CMK (cell line): ENCODE data around the gene EIPR1.
"Not testable (repeated sequence)": the region's sequence is repeated elsewhere in the genome, so short reads cannot be mapped to it uniquely, and the experiment has no call there.

Experiments used
- DNase-seq: peaks from one replicate; pipeline ENCODE4 v3.0.0-alpha.2; 2010; ENCODE audit warnings: low read depth

The EIPR1 gene

DNA sequence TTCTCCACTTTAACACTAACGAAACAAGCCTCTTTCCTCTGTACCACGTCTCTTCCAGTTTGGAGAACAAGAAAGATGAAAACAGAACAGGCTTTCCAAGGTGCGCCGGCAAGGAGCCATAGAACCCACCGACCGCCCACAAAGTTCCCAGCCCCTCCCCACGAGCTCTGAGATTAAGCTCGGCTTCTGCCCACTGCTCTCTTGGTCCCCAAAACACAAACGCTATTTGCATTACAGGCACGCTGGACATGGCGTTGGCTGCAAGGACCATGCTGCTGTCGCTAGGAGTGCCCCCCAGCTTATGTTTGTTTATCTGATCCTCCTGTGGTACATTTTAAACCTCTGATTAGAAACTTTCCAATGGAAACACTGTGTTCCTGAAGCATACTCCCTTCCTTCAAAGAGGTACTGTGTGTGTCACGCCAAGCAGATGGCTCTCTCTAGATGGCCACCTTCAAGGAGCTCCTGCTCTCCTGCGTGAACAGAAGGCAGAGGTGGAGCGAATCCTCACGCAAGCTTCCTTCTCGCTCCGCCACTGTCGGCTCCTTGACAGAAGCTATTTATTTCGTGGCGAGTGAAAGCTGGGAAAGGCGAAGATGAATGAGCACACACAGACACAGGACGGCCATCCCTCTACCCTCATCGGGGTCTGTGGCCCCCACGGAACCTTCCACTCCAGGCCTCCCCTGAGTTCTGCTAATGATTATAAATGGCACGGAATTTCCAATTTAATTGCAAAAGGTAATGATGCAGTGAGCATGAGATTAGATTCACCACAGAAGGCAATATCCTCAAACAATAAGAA is 166.2 kb downstream of the EIPR1 start:
- DNase-seq: no peak

DNA sequence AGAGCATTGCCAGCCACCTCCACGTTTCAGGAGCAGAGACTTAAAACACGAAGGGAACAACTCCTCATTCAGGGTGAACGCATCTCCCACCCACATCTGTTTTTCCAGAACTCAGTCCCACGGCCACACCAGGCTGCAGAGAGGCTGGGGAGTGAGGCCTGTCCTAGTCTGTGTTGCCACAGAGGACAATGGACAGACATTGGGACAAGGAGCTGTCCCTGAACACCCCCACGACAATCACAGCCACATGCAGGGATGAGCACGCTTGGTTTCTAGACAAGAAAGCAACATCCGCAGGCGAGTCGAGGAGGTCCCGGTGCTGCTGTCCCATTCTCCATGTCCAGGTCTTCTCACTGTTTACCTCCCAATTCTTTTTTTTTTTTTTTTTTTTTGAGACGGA is 167.4 kb downstream of the EIPR1 start:
- no peak for DNase-seq

DNA sequence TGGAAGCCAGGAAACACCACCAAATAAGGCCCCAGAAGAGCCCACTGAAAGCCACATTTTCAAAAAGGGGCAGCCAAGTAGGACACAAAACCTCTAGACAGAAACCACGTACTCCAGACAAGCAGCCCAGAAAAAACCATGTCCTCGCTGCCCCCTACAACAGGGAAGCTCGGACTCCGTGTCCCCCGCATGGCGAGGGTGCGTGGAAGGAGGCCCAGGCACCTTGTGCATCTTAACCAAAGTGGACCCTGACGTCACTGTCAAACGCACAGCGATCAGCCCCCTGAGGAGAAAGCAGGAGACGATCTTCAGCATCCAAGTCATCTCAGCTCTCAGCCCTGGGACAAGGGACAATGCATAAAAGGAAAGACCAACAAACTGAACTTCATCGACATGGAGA is 168.4 kb downstream of the EIPR1 start:
- no peak for DNase-seq

DNA sequence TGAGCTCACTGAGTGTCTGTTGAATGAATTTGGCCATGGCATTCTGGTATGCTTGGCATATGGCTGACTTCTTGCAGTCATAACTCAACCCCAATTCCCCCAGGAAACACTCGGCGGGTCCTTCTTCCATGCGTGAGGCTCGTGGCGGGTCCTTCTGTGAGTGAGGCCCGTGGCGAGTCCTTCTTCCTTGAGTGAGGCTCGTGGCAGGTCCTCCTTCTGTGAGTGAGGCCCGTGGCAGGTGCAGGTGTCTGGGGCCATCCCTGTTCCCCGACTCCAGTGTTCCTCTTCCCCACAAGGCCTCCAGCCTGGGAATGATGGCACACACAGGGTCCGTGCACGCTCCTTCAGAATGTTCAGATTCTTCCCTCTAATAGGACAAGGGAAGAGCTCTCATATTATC is 169.0 kb downstream of the EIPR1 start:
- DNase-seq: no peak

DNA sequence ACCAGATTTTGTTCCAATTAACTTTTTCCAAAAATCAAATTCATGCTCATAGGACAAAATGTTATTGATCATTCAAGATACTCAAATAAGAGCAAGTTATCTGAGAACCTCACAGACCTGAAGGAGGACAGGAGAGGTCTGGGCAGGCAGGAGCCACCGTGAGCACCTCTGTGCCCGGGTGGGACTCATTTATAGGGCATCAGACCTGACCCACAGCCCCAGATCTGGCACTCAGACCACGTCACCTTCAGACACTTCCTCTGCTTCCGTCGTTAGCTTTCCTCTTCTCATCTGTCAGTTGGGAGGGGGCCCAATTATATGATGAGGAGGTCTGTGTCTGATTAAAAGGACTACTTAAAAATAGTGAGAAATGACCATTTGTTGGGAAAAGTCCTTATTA is 169.4 kb downstream of the EIPR1 start:
- no peak for DNase-seq

DNA sequence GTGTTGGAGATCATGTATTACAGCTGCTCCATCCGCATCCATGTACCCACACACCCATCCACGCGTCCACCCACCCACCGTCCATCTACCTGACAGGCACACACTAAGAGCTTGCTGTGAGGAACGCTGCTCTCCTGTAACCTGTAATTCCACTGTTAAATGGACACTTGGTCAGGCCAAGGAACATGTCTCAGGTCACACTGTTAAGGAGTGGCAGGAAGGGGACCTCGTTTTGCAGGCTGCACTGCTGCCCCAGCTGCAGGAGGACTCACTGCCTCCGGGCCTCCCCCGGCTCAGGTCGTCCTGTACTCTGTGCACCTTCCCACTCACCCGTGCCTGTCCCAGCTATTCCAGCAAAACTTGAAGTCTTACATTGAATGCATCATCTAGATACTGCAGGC is 170.5 kb downstream of the EIPR1 start:
- no peak for DNase-seq

DNA sequence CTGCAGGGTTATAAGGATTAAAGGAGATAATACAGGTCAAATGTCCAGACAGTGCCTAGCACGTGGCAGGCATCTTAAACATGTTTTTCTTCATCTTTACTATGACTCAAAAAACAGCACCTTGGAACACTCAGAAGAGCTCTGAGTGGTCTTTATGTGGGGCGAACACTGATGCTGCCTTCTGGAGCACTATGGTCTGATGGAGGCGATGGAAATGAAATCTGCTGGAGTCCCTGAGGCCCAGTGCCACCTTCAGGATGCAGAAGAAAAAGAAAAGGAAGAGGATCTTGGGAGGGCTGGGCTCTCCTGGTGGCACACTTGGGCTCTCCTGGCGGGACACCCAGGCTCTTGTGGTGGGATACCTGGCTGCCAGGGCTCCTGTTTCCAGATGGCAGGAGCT is 171.8 kb downstream of the EIPR1 start:
- no peak for DNase-seq

DNA sequence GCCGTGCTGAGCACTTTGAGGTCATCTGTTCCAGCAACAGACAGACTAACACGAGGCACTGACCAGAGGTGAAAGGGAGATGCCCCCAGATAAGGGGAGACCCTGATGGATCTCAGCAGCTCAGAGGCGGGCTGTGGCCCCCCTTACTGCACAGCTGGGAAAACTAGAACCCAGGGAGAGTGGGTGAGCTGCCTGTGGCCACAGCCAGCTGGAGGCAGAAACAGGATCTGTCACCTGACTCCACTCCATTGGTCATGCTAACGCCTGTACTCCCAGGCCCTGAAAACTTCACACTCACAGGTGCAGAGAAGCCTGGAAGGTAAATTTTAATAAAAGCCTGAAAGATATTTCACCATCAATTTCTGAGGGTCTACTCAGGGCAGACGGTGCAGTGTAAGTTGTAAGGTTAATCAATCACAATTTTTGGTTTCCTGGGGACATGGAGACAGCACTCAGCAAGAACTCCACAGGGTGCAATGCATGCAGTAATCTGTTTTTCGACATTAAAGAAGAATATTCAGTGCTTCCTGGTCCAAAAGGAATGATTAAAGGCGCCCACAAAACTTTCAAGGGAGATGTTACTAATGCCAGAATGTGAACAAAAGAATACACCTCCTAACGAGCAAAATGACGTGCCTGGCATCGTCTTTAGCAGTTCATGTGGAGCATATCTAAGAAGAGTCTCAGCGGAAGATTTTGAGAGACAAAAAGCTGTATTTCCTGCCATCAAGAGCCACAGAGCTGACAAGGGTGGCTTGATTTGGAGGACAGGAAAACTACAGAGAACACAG is 173.4 kb downstream of the EIPR1 start:
- no peak for DNase-seq

DNA sequence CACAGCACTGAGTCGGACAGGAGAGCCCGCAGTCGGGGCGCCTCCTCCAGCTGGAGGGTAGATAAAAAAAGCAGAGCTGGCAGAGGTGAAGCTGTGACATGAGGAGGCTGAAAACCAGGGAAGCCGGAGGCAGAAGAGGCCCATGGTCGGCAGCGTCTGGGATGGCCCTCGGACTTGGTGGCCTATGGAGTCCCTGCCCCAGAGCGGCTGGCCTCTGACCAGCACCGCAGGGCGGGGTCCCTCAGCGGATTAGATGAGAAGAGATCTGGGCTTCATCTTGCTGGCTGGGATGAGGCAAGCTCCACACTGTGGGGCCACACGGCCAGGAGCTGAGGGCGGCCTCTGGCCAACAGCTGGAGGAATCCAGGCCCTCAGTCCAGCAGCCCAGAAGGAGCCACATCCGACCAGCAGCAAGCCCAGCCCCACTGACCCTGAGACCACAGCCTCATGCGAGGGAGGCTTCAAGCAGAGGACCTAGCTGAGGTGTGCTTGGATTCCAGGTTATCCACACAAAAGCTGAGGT is 174.1 kb downstream of the EIPR1 start:
- DNase-seq: no peak

DNA sequence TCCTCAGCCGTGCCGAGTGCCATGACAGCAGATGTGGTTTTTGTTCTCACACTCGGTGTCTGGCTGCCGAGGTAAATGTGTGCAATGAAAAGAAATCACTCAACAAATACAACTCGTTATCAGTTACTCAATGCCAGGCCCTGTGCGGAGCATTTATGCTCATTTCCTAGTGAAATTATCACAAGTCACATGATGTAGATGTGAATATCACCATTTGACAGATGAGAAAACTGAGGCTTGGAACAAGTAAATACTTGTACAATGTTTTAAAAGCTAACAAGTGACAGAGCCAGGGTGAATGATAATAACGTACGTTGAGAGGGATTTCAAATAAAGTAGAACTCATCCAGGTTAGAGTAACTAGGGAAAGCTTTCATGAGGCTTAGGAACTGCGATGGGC is 174.7 kb downstream of the EIPR1 start:
- no peak for DNase-seq

DNA sequence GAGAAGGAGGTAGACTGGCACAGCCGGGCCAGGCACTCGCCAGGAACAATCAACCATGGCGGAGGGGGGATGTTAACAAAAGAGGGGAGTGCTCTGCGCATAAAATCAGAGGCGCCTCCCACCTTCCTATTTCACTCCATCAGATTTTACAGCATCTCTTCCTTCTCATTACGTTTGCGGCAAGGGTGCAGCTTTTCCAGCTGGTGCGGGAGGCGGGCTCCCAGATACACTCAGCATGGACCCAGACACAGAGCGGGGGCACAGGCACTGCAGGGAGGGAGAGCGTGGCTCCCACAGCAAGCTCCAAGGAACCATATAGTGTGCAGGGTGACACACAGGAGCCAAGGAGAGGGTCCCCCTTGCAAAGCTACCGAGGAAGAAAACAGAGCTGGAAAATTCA is 176.3 kb downstream of the EIPR1 start:
- DNase-seq: no peak

DNA sequence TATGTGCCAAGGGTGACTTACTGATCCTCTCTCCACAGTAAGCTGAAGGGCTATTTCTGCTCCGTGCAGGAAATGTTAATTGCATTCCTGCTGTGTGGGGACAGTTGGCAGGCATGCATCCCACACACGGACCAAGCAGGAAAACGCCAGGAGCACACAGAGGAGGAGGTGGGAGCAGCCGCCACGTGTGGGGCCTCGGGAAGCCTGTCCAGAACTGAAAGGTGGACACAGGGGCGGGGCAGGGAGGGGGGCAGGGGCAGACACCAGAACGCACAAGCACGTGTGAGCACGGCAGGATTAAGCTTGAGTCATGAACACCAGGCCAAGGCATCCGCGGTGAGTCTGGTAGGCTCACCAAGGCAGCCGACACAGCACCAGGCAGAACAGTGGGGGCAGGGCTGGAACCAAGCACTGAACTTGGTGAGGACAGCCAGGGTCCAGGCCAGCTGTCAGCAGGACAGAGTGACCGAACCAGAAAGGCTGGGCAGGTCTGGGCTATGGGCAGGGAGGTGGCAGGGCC is 177.1 kb downstream of the EIPR1 start:
- DNase-seq: no peak

DNA sequence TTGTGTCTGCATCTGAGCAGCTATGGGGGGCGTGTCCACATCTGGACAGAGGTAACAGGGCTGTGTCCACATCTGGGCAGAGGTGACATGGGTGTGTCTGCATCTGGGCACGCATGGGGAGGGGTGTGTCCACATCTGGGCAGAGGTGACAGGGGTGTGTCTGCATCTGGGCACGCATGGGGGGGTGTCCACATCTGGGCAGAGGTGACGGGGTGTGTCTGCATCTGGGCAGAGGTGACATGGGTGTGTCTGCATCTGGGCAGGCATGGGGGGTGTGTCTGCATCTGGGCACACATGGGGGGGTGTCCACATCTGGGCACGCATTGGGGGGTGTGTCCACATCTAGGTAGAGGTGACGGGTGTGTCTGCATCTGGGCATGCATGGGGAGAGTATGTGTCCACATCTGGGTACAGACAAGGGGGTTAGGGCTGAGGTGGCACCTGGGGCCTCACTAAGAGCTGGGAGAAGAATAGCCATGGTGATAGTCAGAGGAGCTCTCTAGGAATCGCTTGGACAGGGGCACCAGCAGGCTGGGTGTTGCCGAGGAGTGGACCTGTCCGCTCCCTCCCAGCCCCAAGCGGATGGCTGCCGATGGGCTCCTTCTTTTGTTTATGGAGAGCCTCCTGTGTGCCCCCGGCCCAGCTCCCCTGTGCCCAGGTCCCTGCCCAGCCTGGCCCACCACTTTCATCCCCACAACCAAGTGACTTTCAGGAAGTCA is 177.8 kb downstream of the EIPR1 start:
- no peak for DNase-seq

DNA sequence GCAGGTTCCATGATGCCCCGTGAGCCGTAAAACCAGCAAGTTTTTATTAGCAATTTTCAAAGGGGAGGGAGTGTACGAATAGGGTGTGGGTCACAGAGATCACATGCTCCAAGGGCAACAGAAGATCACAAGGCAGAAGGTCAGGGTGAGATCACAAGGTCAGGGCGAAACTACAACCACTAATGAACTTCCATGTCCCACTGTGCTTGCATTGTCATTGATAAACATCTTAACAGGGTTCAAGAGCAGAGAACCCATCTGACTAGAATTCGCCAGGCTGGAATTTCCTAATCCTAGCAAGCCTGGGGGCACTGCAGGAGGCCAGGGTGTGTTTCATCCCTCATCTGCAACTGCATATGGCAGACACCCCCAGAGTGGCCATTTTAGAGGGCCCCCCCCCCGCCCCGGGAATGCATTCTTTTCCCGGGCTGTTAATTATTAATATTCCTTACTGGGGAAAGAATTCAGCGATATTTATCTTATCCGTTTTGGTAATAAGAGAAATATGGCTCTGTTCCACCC is 178.9 kb downstream of the EIPR1 start:
- not testable (repeated sequence) for DNase-seq

DNA sequence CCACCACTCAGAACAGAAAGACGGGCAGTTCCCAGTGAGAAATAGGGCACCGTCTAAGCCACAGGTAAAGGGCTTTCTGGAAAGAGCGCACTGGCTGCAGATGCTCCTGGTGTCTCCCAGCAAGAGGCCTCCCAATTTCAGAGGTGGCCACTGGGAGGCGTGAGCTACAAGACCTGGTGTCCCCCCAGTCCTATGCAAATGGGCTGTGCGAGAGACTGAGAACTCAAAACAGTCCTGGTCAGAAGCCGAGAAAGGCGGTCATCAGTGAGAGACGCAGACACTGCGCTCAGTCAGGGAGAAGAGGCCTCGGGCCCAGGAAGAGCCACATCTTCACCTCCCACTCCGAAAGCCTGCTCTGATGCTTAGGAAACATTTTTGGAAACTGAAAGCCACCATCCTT is 179.5 kb downstream of the EIPR1 start:
- no peak for DNase-seq

DNA sequence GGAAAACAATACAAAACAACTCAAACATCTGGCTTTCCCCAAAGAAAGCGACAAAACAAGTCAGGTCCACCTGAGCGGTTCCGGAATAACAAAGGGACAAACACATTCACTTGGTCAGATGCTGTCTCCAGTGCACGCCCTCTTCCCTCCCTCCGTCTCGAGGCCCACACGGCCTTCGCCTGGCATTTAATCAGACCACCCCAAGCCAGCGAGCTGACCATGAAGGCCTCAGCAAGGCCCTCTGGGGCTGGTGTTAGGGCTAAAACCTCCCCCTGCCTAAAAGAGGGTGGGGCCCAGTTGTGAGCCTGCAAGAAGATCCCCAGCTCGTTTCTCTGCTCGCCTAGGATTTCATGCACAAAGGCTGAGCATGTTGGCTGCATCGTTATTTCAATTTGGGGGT is 180.3 kb downstream of the EIPR1 start:
- DNase-seq: no peak

DNA sequence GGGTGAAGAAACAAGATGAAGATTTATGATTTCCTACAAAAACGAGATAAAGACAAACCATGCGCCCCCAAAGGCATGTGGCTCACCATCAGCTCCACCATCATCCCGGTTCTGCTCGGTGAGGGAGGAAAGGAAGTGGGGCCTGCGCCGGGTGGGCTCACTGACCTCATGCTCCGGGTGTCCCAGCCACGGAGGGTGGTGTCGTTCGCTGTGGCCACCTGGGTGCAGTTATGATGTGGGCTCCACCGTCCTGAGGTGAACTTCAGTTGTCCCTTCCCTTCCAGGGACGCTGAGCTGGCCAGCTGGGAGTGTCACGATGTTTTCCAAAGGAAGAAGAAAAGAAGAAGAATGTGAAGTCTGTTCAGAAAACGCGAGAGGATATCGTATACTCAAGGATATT is 180.9 kb downstream of the EIPR1 start:
- no peak for DNase-seq

DNA sequence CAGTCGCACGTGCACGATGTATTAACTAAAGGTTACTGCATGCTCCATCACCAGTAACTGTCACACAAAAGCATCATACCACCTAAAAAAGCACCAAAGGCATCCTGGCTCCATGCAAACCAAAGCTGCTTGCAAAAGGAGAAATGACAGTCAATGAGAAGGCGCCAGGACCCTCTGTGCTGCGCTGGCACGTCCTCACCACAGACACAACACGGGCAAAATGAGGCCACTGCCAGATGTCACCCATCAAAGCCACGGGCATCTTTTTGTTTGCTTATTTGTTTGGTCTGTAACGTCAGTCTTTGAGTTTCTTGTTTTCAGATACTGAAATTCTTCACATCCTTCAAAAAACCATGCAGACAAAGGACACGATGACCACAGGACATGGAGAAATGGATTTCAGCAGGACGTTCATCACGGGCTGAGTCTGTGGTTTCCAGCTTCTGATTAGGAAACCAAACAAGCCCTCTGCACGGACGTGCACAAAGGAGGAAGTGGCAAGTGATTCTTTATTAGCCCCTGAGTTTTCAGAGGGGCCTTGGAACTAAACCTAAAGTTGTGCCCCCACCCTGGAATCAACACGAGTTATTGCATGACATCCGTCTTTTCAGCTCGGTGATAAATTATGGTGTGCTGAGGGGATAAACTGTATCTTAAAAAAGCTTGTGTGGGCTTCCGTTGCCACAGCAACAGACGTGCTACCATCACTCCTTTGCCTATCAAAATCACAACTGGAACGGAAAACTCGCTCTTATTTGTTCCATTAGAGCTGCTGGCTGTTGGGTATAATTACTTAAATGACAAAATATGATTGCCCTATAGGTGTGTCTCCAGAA is 181.8 kb downstream of the EIPR1 start:
- no peak for DNase-seq

DNA sequence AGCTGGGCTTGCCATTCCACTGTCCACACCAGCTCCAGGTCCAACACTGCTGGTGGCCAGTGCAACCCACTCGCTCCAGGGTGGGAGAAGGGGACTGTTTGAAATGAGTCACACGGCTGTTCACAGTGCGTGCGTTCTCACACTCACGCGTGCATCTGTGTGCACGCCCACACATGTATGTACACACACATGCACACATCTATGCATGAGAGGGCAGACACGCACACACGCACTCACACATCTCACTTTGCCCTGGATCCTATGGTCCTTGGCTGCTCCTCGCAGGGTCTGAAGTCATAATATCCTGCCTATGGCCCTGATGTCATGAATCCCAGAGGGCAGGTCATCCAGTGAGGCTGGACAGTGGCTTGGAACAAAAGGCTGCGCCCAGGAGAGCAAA is 182.8 kb downstream of the EIPR1 start:
- DNase-seq: no peak

DNA sequence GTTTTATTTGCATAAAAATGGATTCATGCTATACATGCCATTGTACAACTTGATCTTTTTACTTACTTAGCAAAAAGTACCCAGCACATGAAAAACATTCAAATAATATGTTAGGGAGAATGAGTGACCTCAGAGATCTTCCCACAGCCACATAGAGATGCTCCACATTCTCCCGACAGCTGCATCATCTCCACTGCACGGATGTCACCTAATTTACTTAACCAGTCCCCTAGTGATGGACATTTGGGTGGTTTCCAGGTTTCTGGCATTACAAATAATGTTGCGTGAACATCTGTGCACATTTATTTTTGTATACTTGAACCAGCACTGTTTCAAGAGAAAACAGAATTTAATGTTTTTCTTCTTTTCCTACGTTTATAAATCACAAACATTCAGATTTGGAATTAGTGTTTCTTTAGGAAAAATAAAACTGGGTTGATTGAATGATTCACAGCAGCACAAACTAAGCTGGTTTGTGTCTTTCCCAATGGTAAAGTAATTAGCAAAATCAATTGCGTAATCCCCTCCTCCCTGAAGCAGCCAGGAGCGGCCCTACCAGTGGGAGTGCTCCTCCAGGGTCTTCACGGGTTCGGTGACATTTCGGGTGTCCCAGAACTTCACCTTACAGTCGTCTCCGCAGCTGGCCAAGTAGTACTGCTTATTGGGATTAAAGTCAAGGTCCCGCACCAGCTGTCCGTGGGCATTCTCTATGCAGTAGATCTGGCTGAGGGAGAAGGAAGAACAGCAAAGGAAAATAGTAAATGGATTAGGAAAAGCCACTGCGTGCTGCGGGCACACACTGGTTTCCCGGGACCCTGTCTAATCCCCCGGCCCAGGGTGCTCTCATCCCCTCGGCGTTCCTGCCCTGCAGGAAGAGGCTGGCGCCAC is 183.9 kb downstream of the EIPR1 start:
- DNase-seq: no peak
